Neutrophil (primary cell): Measurements from ENCODE around the gene NOVA2.

Experiments
- H3K27ac ChIP-seq: fragments of 200-600 bp; sonication (generic); 2 replicates; pipeline ENCODE4 v1.5.1; 2016; ENCODE audit warnings: mild to moderate bottlenecking, moderate library complexity
- H3K27me3 ChIP-seq: fragments of 200-600 bp; sonication (generic); 2 replicates; pipeline ENCODE4 v1.6.0; 2016; ENCODE audit warnings: mild to moderate bottlenecking
- H3K36me3 ChIP-seq: fragments of 200-600 bp; sonication (generic); 2 replicates; pipeline ENCODE4 v1.5.1; 2017
- H3K4me1 ChIP-seq, 2 experiments: fragments of 200-600 bp in 1 of 2; sonication (generic) in 1 of 2; 1 replicate in 1 of 2; 2 replicates in 1 of 2; pipeline versions ENCODE4 v1.5.1 to v1.6.1; 2013 to 2016; ENCODE audit warnings: low read depth in 1 of 2, low read length in 1 of 2, mild to moderate bottlenecking in 1 of 2, moderate library complexity in 1 of 2; ENCODE audit not compliant: control insufficient read depth in 1 of 2, insufficient read depth in 1 of 2
- H3K4me3 ChIP-seq, 2 experiments: fragments of 200-600 bp in 1 of 2; sonication (generic) in 1 of 2; 1 replicate in 1 of 2; 2 replicates in 1 of 2; pipeline ENCODE4 v1.5.1; 2013 to 2016; ENCODE audit warnings: low read depth in 1 of 2, low read length in 1 of 2, mild to moderate bottlenecking in 1 of 2, moderate library complexity in 1 of 2
- H3K9me3 ChIP-seq: fragments of 200-600 bp; sonication (generic); 2 replicates; pipeline ENCODE4 v1.5.1; 2016
- TF ChIP-seq, protein P1 (sequence below): fragments of 200-600 bp; sonication (generic); IDR thresholded peaks from 2 replicates; pipeline ENCODE4 v1.5.1; 2016; ENCODE audit warnings: antibody characterized with exemption

The NOVA2 gene

GRCh38 chr19:45998834-45999233 is 25.2 kb upstream of the NOVA2 start:
- H3K36me3 ChIP-seq, result peaks cover 10% of the 10 kb centered on the region
- H3K27ac ChIP-seq, result no peak overlapping the region
- H3K4me3 ChIP-seq, result no peak overlapping the region
- peaks cover 31% of the 10 kb centered on the region for H3K27me3 ChIP-seq
- peaks cover 19 to 29% of the 10 kb centered on the region in 2 experiments for H3K4me1 ChIP-seq
- H3K9me3 ChIP-seq, result no peaks in the 10 kb centered on the region
- TF ChIP-seq, protein P1, sequence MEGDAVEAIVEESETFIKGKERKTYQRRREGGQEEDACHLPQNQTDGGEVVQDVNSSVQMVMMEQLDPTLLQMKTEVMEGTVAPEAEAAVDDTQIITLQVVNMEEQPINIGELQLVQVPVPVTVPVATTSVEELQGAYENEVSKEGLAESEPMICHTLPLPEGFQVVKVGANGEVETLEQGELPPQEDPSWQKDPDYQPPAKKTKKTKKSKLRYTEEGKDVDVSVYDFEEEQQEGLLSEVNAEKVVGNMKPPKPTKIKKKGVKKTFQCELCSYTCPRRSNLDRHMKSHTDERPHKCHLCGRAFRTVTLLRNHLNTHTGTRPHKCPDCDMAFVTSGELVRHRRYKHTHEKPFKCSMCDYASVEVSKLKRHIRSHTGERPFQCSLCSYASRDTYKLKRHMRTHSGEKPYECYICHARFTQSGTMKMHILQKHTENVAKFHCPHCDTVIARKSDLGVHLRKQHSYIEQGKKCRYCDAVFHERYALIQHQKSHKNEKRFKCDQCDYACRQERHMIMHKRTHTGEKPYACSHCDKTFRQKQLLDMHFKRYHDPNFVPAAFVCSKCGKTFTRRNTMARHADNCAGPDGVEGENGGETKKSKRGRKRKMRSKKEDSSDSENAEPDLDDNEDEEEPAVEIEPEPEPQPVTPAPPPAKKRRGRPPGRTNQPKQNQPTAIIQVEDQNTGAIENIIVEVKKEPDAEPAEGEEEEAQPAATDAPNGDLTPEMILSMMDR, result no peak

GRCh38 chr19:45996933-45997332 is 23.3 kb upstream of the NOVA2 start:
- H3K36me3 ChIP-seq, result peaks cover 6% of the 10 kb centered on the region
- no peak overlapping the region for H3K27ac ChIP-seq
- TF ChIP-seq, protein P1, result no peak
- H3K4me3 ChIP-seq, result no peak overlapping the region
- H3K9me3 ChIP-seq, result no peaks in the 10 kb centered on the region
- peaks cover 31% of the 10 kb centered on the region for H3K27me3 ChIP-seq
- H3K4me1 ChIP-seq, result peaks cover 19 to 29% of the 10 kb centered on the region in 2 experiments

DNA sequence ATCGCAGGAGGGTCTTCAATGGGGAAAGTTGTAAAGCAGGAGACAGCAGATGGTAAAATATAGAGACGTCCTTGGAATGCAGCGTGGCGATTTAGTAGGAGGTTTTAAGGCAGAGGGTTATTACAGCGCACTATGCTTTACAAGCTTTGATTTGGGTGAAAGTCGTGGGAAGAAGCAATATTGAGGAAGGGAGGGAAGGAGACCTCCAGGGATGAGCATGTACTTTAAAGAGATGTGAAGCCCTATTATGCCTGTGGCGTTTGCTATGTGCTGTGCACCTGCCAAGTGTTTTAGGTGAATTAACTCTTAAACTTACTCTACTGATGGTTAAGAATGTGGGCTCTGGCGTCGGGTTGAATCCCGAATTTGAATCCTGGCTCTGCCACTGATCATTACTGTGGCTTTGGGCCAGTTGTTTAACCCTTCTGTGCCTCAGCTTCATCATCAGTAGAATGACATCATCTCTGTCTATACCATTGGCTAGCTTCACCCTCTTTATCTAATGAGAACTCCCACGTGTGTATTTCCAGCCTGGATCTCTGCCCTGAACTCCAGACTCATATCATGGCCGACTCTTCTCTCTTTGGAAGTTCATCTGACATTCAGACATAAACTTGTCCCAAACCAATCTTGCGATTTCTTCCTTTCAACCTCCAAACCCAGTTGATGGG is 22.2 kb upstream of the NOVA2 start:
- peaks cover 6% of the 10 kb centered on the region for H3K36me3 ChIP-seq
- no peaks in the 10 kb centered on the region for H3K9me3 ChIP-seq
- peak overlapping the region; percentile 70 to 75 for H3K4me3 ChIP-seq
- H3K27ac ChIP-seq, result peak overlapping the region; percentile 73
- peaks cover 29% of the 10 kb centered on the region for H3K27me3 ChIP-seq
- TF ChIP-seq, protein P1, result no peak
- peaks cover 19 to 27% of the 10 kb centered on the region in 2 experiments for H3K4me1 ChIP-seq

DNA sequence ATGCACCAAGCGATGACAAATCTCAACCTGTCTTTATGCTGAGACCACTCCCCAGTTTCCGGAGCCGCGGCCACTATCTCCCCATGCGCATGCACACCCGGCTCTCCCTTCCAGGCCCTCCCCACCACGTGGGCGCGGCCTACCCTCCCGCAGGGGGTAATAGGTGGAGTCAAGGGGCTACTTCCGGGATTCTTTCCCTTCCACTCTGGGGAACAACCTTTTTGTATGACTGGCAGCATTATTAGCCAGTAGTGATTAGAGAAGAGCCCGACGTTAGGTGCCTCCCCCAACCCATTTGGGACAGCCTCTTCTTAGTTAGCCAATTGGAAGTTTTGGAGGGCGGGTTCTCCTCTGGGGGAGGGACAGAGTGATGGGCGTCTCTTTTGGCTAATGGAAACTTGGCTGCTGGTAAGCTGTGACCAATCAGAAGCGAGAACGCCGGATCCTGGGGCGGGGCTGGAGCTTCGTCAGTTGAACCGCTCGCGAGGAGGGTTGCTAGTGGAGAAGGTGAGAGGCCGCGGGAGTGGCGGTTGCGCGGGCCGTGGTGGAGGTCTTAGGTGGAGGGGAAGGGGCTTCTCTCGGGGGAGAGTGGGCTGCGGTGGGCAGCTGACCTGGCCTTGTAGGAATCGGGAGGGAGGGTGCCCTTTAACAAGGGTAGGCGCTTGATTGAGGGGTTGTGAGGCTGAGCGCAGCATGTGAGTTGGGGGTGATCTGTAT is 21.5 kb upstream of the NOVA2 start, which contains the start of gene CCDC61:
Gene CCDC61, plus strand, starts transcription at position 470 of the 717 bp plus-strand sequence. CDS start 7,552 bp downstream, outside the sequence.
- H3K4me1 ChIP-seq, result peaks cover 19 to 20% of the 10 kb centered on the region in 2 experiments
- H3K36me3 ChIP-seq, result peaks cover 6% of the 10 kb centered on the region
- H3K4me3 ChIP-seq, result peak within 1 kb of the TSS; percentile 70 to 75
- H3K27ac ChIP-seq, result peak within 1 kb of the TSS; percentile 73
- peaks cover 29% of the 10 kb centered on the region for H3K27me3 ChIP-seq
- TF ChIP-seq, protein P1, result peak; percentile 35
- H3K9me3 ChIP-seq, result no peaks in the 10 kb centered on the region

DNA sequence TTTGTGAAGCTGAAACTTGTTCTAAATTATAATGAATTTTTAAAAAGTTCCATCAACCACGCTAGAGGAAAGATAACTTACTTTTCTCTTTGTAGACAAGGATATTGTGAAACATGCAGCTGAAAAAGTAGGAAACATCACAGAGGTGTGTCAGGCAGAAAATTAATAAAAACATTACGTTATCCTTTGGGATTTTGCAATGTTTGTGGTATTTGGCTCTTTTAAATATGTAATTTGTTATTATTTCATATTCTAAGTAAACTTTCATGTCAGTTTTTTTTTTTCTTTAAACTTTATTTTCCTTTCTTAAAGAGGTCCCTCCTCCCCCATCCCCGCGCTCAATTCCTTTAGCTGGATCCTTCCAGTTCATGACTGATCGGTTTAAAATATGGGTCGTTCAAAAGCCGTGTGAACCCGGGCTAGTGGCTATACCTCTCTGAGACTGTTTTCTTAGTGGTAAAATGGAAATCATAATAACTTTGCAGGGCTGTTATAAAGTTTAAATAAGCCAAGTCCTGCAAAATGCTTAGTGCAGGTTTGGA is 20.9 kb upstream of the NOVA2 start:
- Histone ChIP-seq H3K27me3 (peaks cover 28% of the 10 kb centered on the region), H3K27ac (peak overlapping the region; percentile 73), H3K36me3 (peaks cover 6% of the 10 kb centered on the region), H3K9me3 (no peaks in the 10 kb centered on the region), H3K4me3 (peak overlapping the region; percentile 70 to 75), H3K4me1 (peaks cover 16% of the 10 kb centered on the region in 2 experiments)
- TF ChIP-seq, protein P1, result no peak
